Mucosa of descending colon (tissue), 3 donors: ENCODE data around the gene PTCD1. TPM values are rescaled to one million over a fixed set of nuclear protein-coding genes. Genes with fewer than 3 reads are reported as not detected.

Experiments used
- ATAC-seq: fragments of 200-7000 bp; cut with Tn5 transposase; one replicate; pipeline ENCODE4 v1.9.1; 2020; ENCODE audit warnings: mild to moderate bottlenecking, moderate library complexity
- DNase-seq, 3 donors: peaks; one replicate each; pipeline ENCODE4 v3.0.0-alpha.2; 2020
- H3K36me3 ChIP-seq: fragments of 200-600 bp; one replicate; pipeline ENCODE4 v1.8.0; 2021; ENCODE audit warnings: low read depth, mild to moderate bottlenecking
- H3K4me1 ChIP-seq: fragments of 200-600 bp; one replicate; pipeline ENCODE4 v1.8.0; 2021; ENCODE audit warnings: low read depth, mild to moderate bottlenecking
- H3K4me3 ChIP-seq: fragments of 200-600 bp; one replicate; pipeline ENCODE4 v1.8.0; 2021; ENCODE audit warnings: mild to moderate bottlenecking
- H3K9me3 ChIP-seq: fragments of 200-600 bp; one replicate; pipeline ENCODE4 v1.8.0; 2021; ENCODE audit warnings: mild to moderate bottlenecking
- intact Hi-C, 2 donors: fragments of 100-400 bp; cut with DNase I in 1 of 2; cut with micrococcal nuclease in 1 of 2; formaldehyde crosslinking; loops; one replicate each; pipeline versions ENCODE4 v1.11.0 to v1.11.1; 2022; cut with DNase I, micrococcal nuclease
- total RNA-seq, 3 donors: library from RNA; stranded (reverse); fragmentation: NEBNext Ultra II Directional in 2 of 3; extraction: Animal tissue kit (Norgen Biotek cat#: 25700) in 2 of 3; gene quantifications; one replicate each; pipeline versions ENCODE4 v1.2.1 to v1.2.4, GENCODE V29; 2021 to 2023
- TF ChIP-seq, protein P1 (sequence below): fragments of 200-600 bp; IDR thresholded peaks from one replicate; pipeline ENCODE4 v1.8.0; 2022; ENCODE audit warnings: antibody characterized with exemption, mild to moderate bottlenecking
- donor health status: DM: no; HTN: no; CAD: no; lungs with moderate emphysema.
- donor health status: DM: no; HTN: no; CAD: no.
- donor health status: DM: no; HTN: yes; CAD: no.

The PTCD1 gene
- total RNA-seq, 3 donors from 2014 or later = 4.3 to 9.9 (median 6.6) TPM

DNA sequence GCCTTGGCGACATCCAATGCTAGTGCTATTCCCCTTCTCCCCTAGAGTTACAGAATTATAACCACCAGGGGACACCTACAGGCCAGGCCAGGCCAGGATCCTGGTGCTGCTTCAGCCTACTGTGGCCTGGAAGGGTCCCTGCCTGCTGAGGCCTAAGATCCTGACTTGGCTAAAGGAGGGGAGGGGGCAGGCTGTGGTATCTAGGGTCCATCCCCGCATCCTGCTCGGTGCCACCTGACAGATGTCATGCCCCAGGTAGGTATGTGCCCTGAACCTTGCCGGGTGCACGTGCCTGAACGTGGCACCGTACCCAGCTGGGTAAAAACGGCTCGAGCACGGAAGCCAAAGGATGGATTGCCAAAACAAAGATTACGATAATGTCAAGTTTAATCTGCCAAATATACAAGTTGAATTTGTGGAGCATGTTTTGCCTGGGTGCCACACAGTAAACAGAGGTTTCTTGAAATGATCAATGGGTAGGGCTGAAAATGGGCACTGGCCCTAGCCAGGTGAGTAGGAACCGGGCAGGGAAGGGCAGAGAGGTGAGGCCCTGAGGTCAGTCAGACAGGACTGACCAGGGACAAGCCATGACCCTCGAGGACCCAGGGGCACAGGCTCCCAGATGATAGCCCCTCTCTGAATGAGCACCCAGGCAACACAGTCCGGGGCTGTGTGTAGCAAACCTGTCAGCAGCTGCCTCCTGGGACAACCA lies 42.8 kb downstream of the PTCD1 start:
- ATAC-seq (no peak), DNase-seq (no peak)
- TF ChIP-seq, protein P1, sequence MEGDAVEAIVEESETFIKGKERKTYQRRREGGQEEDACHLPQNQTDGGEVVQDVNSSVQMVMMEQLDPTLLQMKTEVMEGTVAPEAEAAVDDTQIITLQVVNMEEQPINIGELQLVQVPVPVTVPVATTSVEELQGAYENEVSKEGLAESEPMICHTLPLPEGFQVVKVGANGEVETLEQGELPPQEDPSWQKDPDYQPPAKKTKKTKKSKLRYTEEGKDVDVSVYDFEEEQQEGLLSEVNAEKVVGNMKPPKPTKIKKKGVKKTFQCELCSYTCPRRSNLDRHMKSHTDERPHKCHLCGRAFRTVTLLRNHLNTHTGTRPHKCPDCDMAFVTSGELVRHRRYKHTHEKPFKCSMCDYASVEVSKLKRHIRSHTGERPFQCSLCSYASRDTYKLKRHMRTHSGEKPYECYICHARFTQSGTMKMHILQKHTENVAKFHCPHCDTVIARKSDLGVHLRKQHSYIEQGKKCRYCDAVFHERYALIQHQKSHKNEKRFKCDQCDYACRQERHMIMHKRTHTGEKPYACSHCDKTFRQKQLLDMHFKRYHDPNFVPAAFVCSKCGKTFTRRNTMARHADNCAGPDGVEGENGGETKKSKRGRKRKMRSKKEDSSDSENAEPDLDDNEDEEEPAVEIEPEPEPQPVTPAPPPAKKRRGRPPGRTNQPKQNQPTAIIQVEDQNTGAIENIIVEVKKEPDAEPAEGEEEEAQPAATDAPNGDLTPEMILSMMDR = no peak
- intact Hi-C loops = no loop called here
- no peaks in the 10 kb centered on the region for H3K9me3 ChIP-seq
- no peaks in the 10 kb centered on the region for H3K36me3 ChIP-seq
- no peak overlapping the region for H3K4me3 ChIP-seq
- peaks cover 21% of the 10 kb centered on the region for H3K4me1 ChIP-seq

DNA sequence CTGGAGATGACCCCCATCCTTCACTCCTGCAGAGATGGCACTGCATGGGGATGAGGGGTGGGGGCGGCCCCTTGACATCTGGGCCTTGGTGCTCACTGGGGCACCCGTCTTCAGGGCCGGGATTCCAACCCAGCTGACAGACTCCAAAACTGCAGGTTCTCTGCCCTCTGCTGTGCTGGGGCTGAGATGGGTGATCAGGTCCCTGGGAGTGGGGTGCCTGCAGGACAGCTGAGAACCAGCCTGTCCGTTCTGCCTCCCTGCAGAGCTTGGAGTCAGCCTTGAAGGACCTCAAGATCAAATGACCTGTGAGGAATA lies 44.5 kb downstream of the PTCD1 start:
- DNase-seq (no peak), ATAC-seq (no peak)
- intact Hi-C loops = no loop called here
- H3K4me1 ChIP-seq = peaks cover 21% of the 10 kb centered on the region
- H3K4me3 ChIP-seq = no peak overlapping the region
- H3K9me3 ChIP-seq = no peaks in the 10 kb centered on the region
- TF ChIP-seq, protein P1 = no peak
- H3K36me3 ChIP-seq = no peaks in the 10 kb centered on the region

DNA sequence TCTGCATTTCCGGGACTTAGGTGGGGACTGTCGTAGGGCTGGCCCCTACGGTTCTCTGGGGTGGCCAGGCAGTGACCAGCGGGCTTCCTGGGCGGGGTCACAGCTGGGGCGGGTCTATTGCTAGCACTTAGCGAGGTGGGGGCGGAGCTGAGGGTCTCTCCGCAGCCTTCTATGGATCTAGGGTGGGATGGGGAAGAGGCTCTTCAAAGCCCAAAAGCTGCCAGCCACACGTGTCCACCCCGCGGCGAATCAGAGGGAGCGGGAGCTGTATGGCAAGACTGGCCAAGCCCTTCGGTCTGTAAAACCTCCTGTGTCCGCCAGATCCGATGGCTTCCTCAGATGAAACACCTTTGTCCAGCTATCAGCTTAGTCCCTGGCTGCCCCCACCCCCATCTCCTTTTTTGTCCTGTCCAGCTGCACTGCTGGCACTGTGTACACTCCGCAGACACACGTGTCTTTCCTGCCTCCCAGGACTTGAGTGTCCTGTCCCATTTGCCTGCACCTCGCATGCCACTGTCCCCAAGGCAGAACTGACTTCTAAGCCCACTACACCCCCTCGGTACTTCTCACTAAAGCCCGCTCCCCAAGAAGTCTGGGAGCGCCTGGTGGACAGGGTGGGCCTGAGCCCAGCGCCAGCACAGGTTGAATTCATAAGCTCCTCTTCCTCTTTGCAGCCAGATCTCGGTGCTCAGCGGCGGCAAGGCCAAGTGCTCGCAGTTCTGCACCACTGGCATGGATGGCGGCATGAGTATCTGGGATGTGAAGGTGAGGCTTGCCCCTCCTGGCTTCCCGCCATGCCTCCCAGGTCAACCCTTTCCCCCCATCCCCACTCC lies 45.0 kb downstream of the PTCD1 start:
- DNase-seq (peak in 1 of 3 donors; percentile 76), ATAC-seq (peak; percentile 50)
- TF ChIP-seq, protein P1 = no peak
- Histone ChIP-seq H3K4me1 (peaks cover 21% of the 10 kb centered on the region), H3K36me3 (no peaks in the 10 kb centered on the region), H3K9me3 (no peaks in the 10 kb centered on the region), H3K4me3 (no peak overlapping the region)
- intact Hi-C loops = no loop called here

DNA sequence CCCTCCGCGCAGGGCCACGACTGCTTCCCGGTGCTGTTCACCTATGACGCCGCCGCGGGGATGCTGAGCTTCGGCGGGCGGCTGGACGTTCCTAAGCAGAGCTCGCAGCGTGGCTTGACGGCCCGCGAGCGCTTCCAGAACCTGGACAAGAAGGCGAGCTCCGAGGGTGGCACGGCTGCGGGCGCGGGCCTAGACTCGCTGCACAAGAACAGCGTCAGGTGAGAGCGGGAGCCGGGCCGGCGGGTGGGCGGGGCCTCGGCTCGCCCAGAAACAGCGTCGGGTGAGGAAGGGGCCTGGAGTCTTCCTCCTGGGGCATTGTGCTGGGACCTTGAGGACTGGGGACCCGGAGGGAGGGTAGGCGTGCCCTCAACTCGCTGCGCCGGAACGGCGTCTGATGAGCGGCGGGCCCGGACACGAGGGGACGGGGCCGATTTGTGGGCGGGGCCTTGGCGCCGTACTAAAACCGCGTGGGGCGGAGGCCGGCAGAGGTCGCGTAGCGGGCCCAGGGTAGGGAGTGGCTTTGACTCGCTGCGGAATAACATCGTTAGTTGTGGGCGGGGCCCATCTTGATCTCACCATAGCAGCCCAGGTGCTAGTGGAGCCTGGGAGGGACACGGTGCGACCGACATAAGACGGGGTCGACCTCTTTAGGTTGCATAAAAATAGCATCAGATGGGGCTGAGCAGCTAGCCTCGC lies 45.8 kb downstream of the PTCD1 start:
- peak; percentile 92 to 93 (median 93) for DNase-seq
- peaks cover 21% of the 10 kb centered on the region for H3K4me1 ChIP-seq
- peak; percentile 92 for ATAC-seq
- H3K36me3 ChIP-seq = no peaks in the 10 kb centered on the region
- H3K4me3 ChIP-seq = peak overlapping the region; percentile 17
- H3K9me3 ChIP-seq = no peaks in the 10 kb centered on the region
- intact Hi-C loops = no loop called here
- TF ChIP-seq, protein P1 = no peak

DNA sequence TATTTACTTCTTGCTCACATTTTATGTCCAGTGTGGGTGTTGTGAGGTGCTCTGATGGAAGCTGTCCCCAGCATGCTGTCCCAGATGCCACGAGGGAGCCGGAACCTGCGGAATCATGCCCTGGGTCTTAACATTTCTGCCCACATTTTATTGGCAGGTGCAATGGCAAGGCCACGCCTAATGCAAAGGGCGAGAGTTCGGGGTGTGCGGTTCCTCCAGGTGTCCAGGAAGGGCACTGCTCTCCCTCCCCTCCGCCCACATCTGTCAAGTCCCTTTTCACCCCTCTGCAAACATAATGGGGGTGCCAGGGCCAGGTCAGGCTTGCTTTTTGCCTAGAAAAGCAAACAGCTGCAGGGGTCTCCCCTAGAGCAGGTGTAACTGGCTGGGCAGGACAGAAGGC lies 46.6 kb downstream of the PTCD1 start:
- ATAC-seq (peak; percentile 50), DNase-seq (peak in 2 of 3 donors; percentile 51 to 69)
- Histone ChIP-seq H3K9me3 (no peaks in the 10 kb centered on the region), H3K4me3 (no peak overlapping the region), H3K4me1 (peaks cover 21% of the 10 kb centered on the region), H3K36me3 (no peaks in the 10 kb centered on the region)
- TF ChIP-seq, protein P1 = no peak
- intact Hi-C loops = no loop called here
